ENCODE results near the gene ABCA2.

GRCh38 chr9:137039611-137040366 is 11.8 kb upstream of the ABCA2 start:
- TF ChIP-seq CTCF (IDR thresholded peaks at IDR 0.05) (no peak), EZH2 (IDR thresholded peaks at IDR 0.05) (no peak), EZH2phosphoT487 (IDR thresholded peaks at IDR 0.05) (no peak)
